GM20000 (cell line): Measurements from ENCODE around the gene ARSJ.

ENCODE experiments used
- DNase-seq: peaks from one replicate; pipeline ENCODE4 v3.0.0; 2012; ENCODE audit warnings: low spot score
- TF ChIP-seq, protein P1 (sequence below): IDR thresholded peaks from 2 replicates; pipeline ENCODE4 v1.5.1; 2012; ENCODE audit warnings: mild to moderate bottlenecking, control low read depth; ENCODE audit errors: extremely low read depth, missing control alignments

Gene ARSJ

GRCh38 chr4:113866611-113867010 is 112.8 kb downstream of the ARSJ start:
- no peak for DNase-seq
- TF ChIP-seq, protein P1, sequence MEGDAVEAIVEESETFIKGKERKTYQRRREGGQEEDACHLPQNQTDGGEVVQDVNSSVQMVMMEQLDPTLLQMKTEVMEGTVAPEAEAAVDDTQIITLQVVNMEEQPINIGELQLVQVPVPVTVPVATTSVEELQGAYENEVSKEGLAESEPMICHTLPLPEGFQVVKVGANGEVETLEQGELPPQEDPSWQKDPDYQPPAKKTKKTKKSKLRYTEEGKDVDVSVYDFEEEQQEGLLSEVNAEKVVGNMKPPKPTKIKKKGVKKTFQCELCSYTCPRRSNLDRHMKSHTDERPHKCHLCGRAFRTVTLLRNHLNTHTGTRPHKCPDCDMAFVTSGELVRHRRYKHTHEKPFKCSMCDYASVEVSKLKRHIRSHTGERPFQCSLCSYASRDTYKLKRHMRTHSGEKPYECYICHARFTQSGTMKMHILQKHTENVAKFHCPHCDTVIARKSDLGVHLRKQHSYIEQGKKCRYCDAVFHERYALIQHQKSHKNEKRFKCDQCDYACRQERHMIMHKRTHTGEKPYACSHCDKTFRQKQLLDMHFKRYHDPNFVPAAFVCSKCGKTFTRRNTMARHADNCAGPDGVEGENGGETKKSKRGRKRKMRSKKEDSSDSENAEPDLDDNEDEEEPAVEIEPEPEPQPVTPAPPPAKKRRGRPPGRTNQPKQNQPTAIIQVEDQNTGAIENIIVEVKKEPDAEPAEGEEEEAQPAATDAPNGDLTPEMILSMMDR, result no peak

DNA sequence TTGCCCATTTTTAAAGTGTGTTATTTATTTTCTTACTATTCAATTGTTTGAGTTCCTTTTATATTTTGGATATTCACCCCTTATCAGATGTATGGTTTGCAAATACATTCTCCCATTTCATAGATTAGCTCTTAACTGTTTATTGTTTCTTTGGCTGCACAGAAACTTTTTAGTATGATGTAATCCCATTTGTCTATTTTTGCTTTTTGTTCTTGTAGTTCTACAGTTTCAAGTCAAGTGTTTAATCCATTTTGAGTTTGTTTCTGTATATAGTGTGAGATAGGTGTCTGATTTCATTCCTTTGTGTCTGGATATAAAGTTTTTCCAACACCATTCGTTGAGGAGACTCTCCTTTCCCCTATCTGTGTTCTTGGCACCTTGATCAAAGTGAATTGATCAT is 120.5 kb downstream of the ARSJ start:
- TF ChIP-seq, protein P1, result no peak
- DNase-seq, result no peak

DNA sequence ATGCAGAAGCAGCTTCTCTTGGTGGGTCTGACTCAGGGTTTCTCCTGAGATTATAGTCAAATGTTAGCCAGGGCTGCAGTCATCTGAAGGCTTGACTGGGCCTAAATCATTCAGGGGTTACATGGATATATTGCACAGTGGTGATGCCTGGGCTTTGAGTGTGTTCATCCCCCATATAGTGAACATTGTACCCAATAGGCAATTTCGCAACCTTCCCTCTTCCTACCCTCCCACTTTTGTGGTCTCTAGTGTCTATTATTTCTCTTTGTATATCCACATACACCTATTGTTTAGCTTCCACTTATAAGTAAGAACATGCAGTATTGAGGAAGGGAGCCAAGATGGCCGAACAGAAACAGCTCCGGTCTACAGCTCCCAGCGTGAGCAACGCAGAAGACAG is 127.6 kb downstream of the ARSJ start:
- TF ChIP-seq, protein P1, result no peak
- DNase-seq, result no peak
